ENCODE measurements around the gene ABR.

DNA sequence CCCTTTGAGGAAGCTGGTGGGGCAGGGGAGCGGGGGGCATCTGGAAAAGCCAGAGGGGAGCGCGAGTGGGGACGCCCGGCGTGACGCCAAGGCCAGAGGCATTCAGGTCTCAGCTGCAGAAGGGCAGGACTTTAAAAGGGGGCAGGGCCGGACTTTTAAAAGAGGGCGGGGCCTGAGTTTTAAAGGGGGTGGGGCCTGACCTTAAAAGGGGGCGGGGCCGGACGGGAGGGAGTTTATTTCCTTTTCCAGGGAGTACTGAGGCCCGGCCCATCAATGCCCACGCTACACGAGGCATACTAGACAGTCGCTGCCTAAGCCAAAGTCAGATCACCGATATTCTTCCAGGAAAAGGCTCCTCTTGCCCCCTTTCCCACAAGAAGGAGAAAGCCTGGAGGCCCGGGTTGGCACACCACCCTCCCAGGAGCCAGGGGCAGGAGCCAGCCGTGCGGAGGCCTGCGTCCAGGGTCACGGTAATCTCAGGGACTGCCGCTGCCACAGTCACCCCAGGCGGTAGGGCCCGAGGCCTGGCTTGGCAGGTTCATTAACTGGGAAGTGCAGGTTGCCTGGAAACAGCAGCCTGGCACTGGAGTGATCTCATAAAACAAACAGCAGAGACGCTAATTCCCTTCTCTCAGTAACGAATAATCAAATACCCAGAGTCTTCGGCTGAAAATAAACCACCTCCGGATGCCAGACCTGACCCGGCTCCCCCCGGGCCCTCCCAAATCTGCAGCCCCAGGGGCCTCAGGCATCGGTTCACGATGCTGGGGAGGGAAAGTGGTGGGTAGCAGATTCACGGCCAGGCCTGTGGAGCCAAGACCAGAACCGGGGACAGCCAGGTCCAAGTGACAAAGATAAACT is 92.2 kb downstream of the ABR start:
- TF ChIP-seq, protein P1, sequence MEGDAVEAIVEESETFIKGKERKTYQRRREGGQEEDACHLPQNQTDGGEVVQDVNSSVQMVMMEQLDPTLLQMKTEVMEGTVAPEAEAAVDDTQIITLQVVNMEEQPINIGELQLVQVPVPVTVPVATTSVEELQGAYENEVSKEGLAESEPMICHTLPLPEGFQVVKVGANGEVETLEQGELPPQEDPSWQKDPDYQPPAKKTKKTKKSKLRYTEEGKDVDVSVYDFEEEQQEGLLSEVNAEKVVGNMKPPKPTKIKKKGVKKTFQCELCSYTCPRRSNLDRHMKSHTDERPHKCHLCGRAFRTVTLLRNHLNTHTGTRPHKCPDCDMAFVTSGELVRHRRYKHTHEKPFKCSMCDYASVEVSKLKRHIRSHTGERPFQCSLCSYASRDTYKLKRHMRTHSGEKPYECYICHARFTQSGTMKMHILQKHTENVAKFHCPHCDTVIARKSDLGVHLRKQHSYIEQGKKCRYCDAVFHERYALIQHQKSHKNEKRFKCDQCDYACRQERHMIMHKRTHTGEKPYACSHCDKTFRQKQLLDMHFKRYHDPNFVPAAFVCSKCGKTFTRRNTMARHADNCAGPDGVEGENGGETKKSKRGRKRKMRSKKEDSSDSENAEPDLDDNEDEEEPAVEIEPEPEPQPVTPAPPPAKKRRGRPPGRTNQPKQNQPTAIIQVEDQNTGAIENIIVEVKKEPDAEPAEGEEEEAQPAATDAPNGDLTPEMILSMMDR (IDR thresholded peaks at IDR 0.05 in 8 of 11, conservative IDR thresholded peaks at IDR 0.05 in 3 of 11), result no peak
- no peak for TF ChIP-seq POLR2A (IDR thresholded peaks at IDR 0.05)

All from spleen (tissue), 7 donors.